Erythroblast (primary cell): ENCODE measurements around the gene PHF20.

Source experiments
- GATA1 ChIP-seq: IDR thresholded peaks from 2 replicates; pipeline ENCODE4 v1.6.1; 2011; ENCODE audit warnings: low read depth, mild to moderate bottlenecking, control low read depth, low read length, moderate library complexity
- POLR2A ChIP-seq: IDR thresholded peaks from 2 replicates; pipeline ENCODE4 v1.6.1; 2011; ENCODE audit warnings: mild to moderate bottlenecking, low read length

DNA sequence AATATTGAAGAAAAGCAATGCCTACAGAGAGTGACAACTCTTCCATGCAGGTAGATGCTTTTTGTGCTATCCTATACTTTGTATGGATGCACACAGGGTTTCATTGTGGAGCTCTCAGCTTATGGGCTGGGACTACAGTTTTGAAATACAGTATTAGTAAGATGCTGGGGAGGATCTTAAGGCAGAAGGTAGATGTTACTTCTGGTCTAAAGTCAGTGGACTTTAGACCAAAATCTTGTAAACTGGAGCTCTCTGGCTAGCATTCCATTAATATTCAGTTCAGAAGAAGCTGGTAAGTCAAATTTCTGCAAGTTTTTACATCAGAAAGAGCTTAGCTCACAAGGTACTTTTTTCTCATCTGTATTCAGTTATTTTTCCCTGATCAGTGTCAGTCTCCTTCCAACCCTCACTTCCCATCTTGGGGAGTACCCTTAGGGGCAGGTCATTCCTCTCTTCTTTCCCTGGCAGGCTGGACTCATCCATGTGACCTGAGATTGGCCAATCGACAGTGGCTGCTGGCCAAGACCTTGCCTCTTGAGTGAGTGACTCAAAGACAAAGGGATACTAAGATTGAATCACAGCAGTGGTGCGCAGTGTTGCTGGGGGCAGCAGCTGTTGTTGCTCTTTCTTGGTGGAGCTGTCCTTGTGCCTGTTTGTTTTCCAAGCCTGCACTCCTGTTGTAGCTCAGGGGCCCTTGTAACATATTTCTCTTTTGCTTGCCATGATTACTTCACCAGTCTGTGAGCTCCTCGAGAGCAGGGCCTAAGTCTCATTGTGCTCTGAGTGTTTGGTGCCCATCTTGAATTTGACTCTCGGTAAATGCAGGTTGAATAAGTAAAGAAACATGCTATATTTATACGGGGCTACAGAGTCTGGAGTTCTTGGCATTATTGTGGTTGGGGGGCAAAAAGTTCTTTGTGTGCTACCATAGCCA is 2.8 kb upstream of the PHF20 start:
- TF ChIP-seq POLR2A (no peak), GATA1 (no peak)
